Endometrial microvascular endothelial cells (primary cell): ENCODE measurements around the gene MED9. TPM values are rescaled to one million over a fixed set of nuclear protein-coding genes. Genes with fewer than 3 reads are reported as not detected.

Source experiments
- in situ Hi-C: cut with HindIII; loops from 2 replicates; pipeline ENCODE4 v1.10.0; 2017; ENCODE audit warnings: low sequenced_read_pairs, low pct_unique_long_range_greater_than_20kb; ENCODE audit errors: inconsistent ontology term
- total RNA-seq: library from RNA; depleted of rRNA; stranded (reverse); fragments of >200 nt; gene quantifications from one replicate; pipeline ENCODE4 v1.2.3, GENCODE V29; 2015; ENCODE audit errors: inconsistent ontology term

The MED9 gene
- total RNA-seq, 1 donor from 2014 or later, result 14.7 TPM

DNA sequence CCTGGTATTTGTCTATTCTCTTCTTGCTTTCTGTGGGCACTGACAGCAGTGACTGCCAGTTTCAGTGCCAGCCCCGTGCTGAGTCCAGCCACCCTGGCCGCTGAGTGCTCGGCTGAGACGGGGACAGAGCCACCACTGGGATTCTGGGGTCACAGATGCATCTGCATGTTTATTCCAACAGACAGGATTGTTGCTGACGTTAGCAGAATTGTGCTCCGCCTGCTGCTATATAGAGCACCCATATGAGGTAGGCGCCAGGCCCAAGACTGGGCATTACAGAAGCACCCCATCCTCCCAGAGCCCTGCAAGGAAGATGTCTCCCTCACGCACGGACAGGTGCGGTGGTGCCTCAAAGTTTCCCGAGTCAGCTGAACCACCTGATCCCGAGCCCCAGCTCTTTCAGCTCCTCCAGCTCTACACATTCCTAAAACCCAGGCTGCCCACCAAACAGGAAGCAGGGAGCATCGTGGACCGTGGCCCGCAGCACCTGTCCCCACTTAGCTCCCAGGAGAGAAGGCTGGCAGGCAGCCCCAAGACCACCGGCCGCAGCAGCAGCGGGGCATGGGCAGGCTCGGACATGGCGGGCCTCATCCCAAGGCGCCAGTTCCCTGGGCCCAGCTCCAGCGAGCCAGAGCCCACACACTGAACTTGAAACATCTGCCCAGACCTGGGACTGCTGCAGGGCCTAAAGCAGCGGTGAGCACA is 64.3 kb downstream of the MED9 start:
- in situ Hi-C loops, result no loop called here

DNA sequence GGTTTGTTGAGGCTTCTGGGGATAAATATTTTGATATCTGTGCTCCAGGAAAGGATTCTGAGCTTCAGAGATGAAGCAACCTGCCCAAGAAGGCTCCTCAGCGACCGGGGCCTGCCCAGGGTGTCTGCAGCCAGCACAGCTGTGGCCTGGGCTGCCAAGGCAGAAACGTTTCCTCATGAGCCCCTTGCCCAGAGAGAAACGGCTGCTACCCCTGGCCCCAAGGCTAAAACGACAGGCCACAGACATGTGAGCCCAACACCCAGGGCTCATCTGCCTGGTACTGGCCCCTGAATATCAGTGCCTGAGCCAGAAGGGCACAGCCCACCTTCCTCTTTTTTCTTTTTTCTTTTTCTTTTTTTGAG is 64.8 kb downstream of the MED9 start:
- in situ Hi-C loops, result no loop called here

Other genes with a start within 250 kb of the MED9 start
- 39.4 TPM for gene FLCN, start 239.8 kb upstream of the MED9 start, total RNA-seq
- gene COPS3, start 195.8 kb upstream of the MED9 start, total RNA-seq, result 129 TPM
- gene NT5M, start 173.6 kb upstream of the MED9 start, total RNA-seq, result 1.7 TPM
- 0.65 TPM for gene RASD1, start 19.4 kb downstream of the MED9 start, total RNA-seq
- gene PEMT, start 114.7 kb downstream of the MED9 start, total RNA-seq, result 33.3 TPM
- gene RAI1, start 204.5 kb downstream of the MED9 start, total RNA-seq, result 14.3 TPM